ENCODE data around the gene GRID1.

DNA sequence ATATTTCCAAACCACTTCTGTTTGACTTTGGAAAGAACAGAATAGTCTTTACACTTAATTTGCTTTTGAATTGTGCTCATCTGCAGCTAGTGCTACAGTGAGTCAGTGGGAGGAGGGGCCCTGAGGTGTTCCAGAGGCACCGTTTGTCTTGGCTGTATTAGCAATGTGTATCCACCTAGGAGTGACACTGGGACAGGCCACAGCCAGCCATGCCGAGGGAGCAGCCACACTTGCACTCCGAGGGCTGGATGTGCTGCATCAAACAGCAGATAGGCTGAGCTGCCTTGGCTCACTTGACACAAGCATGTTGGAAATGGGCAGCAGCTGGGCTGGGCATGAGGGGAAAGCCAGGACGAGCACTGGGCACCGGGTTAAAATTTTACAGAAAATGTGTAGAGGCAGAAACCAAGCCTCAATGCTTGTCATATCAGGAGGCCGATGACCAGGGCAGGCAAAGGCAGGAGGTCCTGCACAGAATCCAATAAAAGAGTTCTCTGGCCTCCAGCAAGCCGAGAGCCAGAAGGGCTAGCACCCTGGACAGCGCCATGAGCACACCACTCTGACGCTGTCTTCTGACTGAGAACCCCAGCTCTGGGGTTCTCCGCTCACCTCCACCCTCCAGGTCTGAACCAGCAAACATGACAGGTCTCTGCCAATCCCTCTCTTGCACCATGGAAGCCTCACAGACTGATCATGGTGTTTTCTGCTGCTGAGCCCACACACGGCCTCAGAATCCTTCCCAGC is 163.3 kb downstream of the GRID1 start:
- TF ChIP-seq POLR2A (IDR thresholded peaks at IDR 0.05; ENCODE audit: low read length) (no peak), GATA1 (IDR thresholded peaks at IDR 0.05; ENCODE audit: low read depth, low read length) (no peak)

All from erythroblast (primary cell).